Endodermal cell (in vitro differentiated cells): Measurements from ENCODE around the gene ZACN. TPM values are rescaled to one million over a fixed set of nuclear protein-coding genes. Genes with fewer than 3 reads are reported as not detected.
A peak's percentile ranks its signal among the peaks of the same experiment; 100 is the strongest.

Experiments
- DNase-seq: peaks from one replicate; pipeline ENCODE4 v3.0.0-alpha.2; 2017
- H3K27ac ChIP-seq: 2 replicates; pipeline ENCODE4 v1.5.1; 2013; ENCODE audit warnings: mild to moderate bottlenecking, low read depth, low read length, moderate library complexity
- H3K27me3 ChIP-seq: 2 replicates; pipeline ENCODE4 v1.6.1; 2013; ENCODE audit warnings: mild to moderate bottlenecking, low read length, moderate library complexity; ENCODE audit not compliant: insufficient read depth, control insufficient read depth, poor library complexity, severe bottlenecking
- H3K36me3 ChIP-seq: 2 replicates; pipeline ENCODE4 v1.7.0; 2013; ENCODE audit warnings: mild to moderate bottlenecking, low read length, moderate library complexity; ENCODE audit not compliant: control insufficient read depth, insufficient read depth
- H3K4me1 ChIP-seq: one replicate; pipeline ENCODE4 v1.7.0; 2013; ENCODE audit warnings: low read length; ENCODE audit not compliant: control insufficient read depth, insufficient read depth
- H3K4me3 ChIP-seq: 2 replicates; pipeline ENCODE4 v1.5.1; 2013; ENCODE audit warnings: mild to moderate bottlenecking, low read length, moderate library complexity
- H3K9ac ChIP-seq: 2 replicates; pipeline ENCODE4 v1.6.1; 2013; ENCODE audit warnings: mild to moderate bottlenecking, low read length, moderate library complexity; ENCODE audit not compliant: poor library complexity, severe bottlenecking; ENCODE audit errors: extremely low read depth
- H3K9me3 ChIP-seq: 2 replicates; pipeline ENCODE4 v1.6.1; 2013; ENCODE audit warnings: mild to moderate bottlenecking, low read length, moderate library complexity; ENCODE audit not compliant: control insufficient read depth
- H3K27ac Mint-ChIP-seq: 2 replicates; pipeline ENCODE4 v1.8.0; 2020; ENCODE audit warnings: mixed read lengths
- H3K27me3 Mint-ChIP-seq: 2 replicates; pipeline ENCODE4 v1.8.0; 2021; ENCODE audit warnings: mild to moderate bottlenecking, mixed read lengths; ENCODE audit not compliant: insufficient read depth
- H3K36me3 Mint-ChIP-seq: 2 replicates; pipeline ENCODE4 v1.8.0; 2020; ENCODE audit warnings: low read depth, mixed read lengths
- H3K4me1 Mint-ChIP-seq: 2 replicates; pipeline ENCODE4 v1.8.0; 2020; ENCODE audit warnings: mixed read lengths
- H3K4me3 Mint-ChIP-seq: 2 replicates; pipeline ENCODE4 v1.8.0; 2020; ENCODE audit warnings: mild to moderate bottlenecking, moderate library complexity, mixed read lengths
- H3K9me3 Mint-ChIP-seq: 2 replicates; pipeline ENCODE4 v1.8.0; 2020; ENCODE audit warnings: mild to moderate bottlenecking, mixed read lengths
- CTCF ChIP-seq: fragments of 200-600 bp; sonication (generic); conservative IDR thresholded peaks from 2 replicates; pipeline ENCODE4 v1.5.0; 2021; ENCODE audit warnings: antibody characterized with exemption, mild to moderate bottlenecking
- WGBS, 2 experiments: methylation state at CpG; one replicate each; pipeline versions ENCODE4 v1.1.5 to v1.1.7; 2013; ENCODE audit warnings: missing lambda C conversion rate in 2 of 2, mixed read lengths in 1 of 2; ENCODE audit not compliant: insufficient coverage in 1 of 2, insufficient read length in 1 of 2; 5-methylcytosine and 5-hydroxymethylcytosine counted together
- total RNA-seq, 2 donors: library from RNA; stranded (reverse); fragmentation: NEBNext Ultra II Directional in 1 of 2; extraction: Animal tissue kit (Norgen Biotek cat#: 25700) in 1 of 2; gene quantifications; 2 replicates in 1 of 2; 3 replicates in 1 of 2; pipeline ENCODE4 v1.2.1, GENCODE V29; 2021

Gene ZACN
- total RNA-seq, 2 donors from 2014 or later, result 0.09 TPM; not detected in 1

- no peak overlapping the region for H3K9ac ChIP-seq
- peaks cover 83% of the 10 kb centered on the region for H3K36me3 ChIP-seq
- WGBS, 2 experiments, result 90 to 94% methylated on average over 23 to 32 of the region's 32 CpGs
Observed at GRCh38 chr17:76089680-76090516, 10.9 kb downstream of the ZACN start.

GRCh38 chr17:76090517-76091129 is 11.6 kb downstream of the ZACN start:
- Histone ChIP-seq H3K4me1 (no peaks in the 10 kb centered on the region), H3K4me3 (no peak overlapping the region), H3K36me3 (peaks cover 83% of the 10 kb centered on the region), H3K9me3 (no peaks in the 10 kb centered on the region), H3K27me3 (no peaks in the 10 kb centered on the region), H3K27ac (no peak overlapping the region), H3K9ac (no peak overlapping the region)
- WGBS, 2 experiments, result 94 to 98% methylated on average over 9 to 17 of the region's 17 CpGs
- H3K9me3 Mint-ChIP-seq, result no peaks in the 10 kb centered on the region
- no peaks in the 10 kb centered on the region for H3K27me3 Mint-ChIP-seq
- peaks cover 69% of the 10 kb centered on the region for H3K36me3 Mint-ChIP-seq
- H3K27ac Mint-ChIP-seq, result no peak overlapping the region
- TF ChIP-seq CTCF, result no peak
- no peak overlapping the region for H3K4me3 Mint-ChIP-seq
- no peak for DNase-seq
- H3K4me1 Mint-ChIP-seq, result no peaks in the 10 kb centered on the region

More at GRCh38 chr17:76089680-76090516, 10.9 kb downstream of the ZACN start:
- Histone ChIP-seq H3K9me3 (no peaks in the 10 kb centered on the region), H3K27ac (no peak overlapping the region), H3K27me3 (no peaks in the 10 kb centered on the region), H3K4me3 (no peak overlapping the region), H3K4me1 (no peaks in the 10 kb centered on the region)
- H3K36me3 Mint-ChIP-seq, result peaks cover 73% of the 10 kb centered on the region
- H3K4me1 Mint-ChIP-seq, result no peaks in the 10 kb centered on the region
- no peak for DNase-seq
- H3K27ac Mint-ChIP-seq, result no peak overlapping the region
- no peaks in the 10 kb centered on the region for H3K27me3 Mint-ChIP-seq
- TF ChIP-seq CTCF, result no peak
- H3K4me3 Mint-ChIP-seq, result no peak overlapping the region
- no peaks in the 10 kb centered on the region for H3K9me3 Mint-ChIP-seq

- Histone ChIP-seq H3K4me1 (no peaks in the 10 kb centered on the region), H3K9ac (no peak overlapping the region), H3K36me3 (peaks cover 82% of the 10 kb centered on the region), H3K27ac (peak overlapping the region; percentile 17), H3K27me3 (no peaks in the 10 kb centered on the region), H3K9me3 (no peaks in the 10 kb centered on the region), H3K4me3 (no peak overlapping the region)
- Mint-ChIP-seq H3K9me3 (no peaks in the 10 kb centered on the region), H3K27me3 (no peaks in the 10 kb centered on the region), H3K36me3 (peaks cover 65% of the 10 kb centered on the region), H3K27ac (no peak overlapping the region), H3K4me3 (no peak overlapping the region), H3K4me1 (no peaks in the 10 kb centered on the region)
- no peak for DNase-seq
- no peak for TF ChIP-seq CTCF
- 86% methylated on average over 14 to 23 of the region's 23 CpGs for WGBS, 2 experiments
Observed at GRCh38 chr17:76091526-76092286, 12.7 kb downstream of the ZACN start.
